Measurements from ENCODE around the gene PFKFB1.

PFKFB1 gene

GRCh38 chrX:54937416-54937815 is 56.6 kb downstream of the PFKFB1 start:
- WGBS = 89% methylated on average over 3 of the region's 4 CpGs
- H4K8ac ChIP-seq (ENCODE audit: low read length) = no peak overlapping the region
- no peaks in the 10 kb centered on the region for H3K4me1 ChIP-seq (ENCODE audit: control insufficient read depth, insufficient read depth, low read depth, low read length)
- no peak overlapping the region for H3K18ac ChIP-seq (ENCODE audit: low read depth in 1 of 2, low read length in 2 of 2)
- H3K9ac ChIP-seq (ENCODE audit: low read length) = no peak overlapping the region
- no peak overlapping the region for H2AK5ac ChIP-seq (ENCODE audit: low read length, severe bottlenecking)
- no peak overlapping the region for H3K4ac ChIP-seq (ENCODE audit: low read depth in 1 of 2, low read length in 2 of 2)
- no peak overlapping the region for H3K4me2 ChIP-seq (ENCODE audit: low read length, poor library complexity, severe bottlenecking)
- no peak overlapping the region for H4K91ac ChIP-seq (ENCODE audit: low read length)
- H3K23ac ChIP-seq (ENCODE audit: low read length in 2 of 2) = no peak overlapping the region
- no peak overlapping the region for H2BK12ac ChIP-seq (ENCODE audit: low read length in 2 of 2)
- no peak overlapping the region for H2BK5ac ChIP-seq (ENCODE audit: low read depth, low read length, poor library complexity, severe bottlenecking)
- peaks cover 0 to 12% of the 10 kb centered on the region in 2 experiments for H3K36me3 ChIP-seq (ENCODE audit: control insufficient read depth in 1 of 2, insufficient read depth in 2 of 2, low read depth in 1 of 2, low read length in 2 of 2)
- peaks cover 1% of the 10 kb centered on the region for H3K9me3 ChIP-seq (ENCODE audit: control insufficient read depth, low read length)
- peaks cover 0 to 11% of the 10 kb centered on the region in 2 experiments for H3K27me3 ChIP-seq (ENCODE audit: control insufficient read depth in 1 of 2, insufficient read depth in 1 of 2, low read length in 2 of 2)
- no peak for DNase-seq
- H2AFZ ChIP-seq (ENCODE audit: low read depth, low read length) = no peak overlapping the region
- H3K27ac ChIP-seq (ENCODE audit: low read length, poor library complexity, severe bottlenecking) = no peak overlapping the region
- H3K4me3 ChIP-seq (ENCODE audit: insufficient read depth in 1 of 2, low read depth in 1 of 2, low read length in 2 of 2) = no peak overlapping the region
- no peaks in the 10 kb centered on the region for H3K79me1 ChIP-seq (replicated peaks; ENCODE audit: low read length, poor library complexity, severe bottlenecking)
- H3K14ac ChIP-seq (ENCODE audit: low read length in 2 of 2) = no peak overlapping the region
- H2BK120ac ChIP-seq (ENCODE audit: low read depth, low read length) = no peak overlapping the region
- H2BK15ac ChIP-seq (ENCODE audit: low read depth, poor library complexity, severe bottlenecking) = no peak overlapping the region

DNA sequence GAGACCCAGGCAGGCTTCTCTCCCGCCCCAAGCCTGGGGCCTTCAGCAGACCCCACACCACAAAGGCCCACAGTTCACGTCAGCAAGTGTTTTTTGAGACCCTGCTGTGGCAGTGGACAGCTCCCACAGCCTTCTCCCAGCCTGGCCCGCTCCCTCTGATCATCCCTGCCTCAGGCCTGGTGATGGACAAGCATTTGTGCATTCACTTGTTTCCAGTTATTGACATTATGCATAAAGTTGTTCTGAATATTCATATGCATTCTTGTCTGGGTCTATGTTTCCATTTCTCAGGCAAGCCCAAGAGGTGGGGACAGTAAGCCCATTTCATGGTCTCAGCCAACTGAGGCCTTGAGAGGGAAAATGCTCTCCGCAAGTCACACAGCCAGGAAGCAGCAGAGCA is 58.7 kb downstream of the PFKFB1 start:
- Histone ChIP-seq H3K14ac (ENCODE audit: low read length in 2 of 2) (no peak overlapping the region), H2BK5ac (ENCODE audit: low read depth, low read length, poor library complexity, severe bottlenecking) (no peak overlapping the region), H2BK15ac (ENCODE audit: low read depth, poor library complexity, severe bottlenecking) (no peak overlapping the region), H3K4ac (ENCODE audit: low read depth in 1 of 2, low read length in 2 of 2) (no peak overlapping the region), H3K4me2 (ENCODE audit: low read length, poor library complexity, severe bottlenecking) (no peak overlapping the region), H2BK12ac (ENCODE audit: low read length in 2 of 2) (no peak overlapping the region), H3K4me1 (ENCODE audit: control insufficient read depth, insufficient read depth, low read depth, low read length) (no peaks in the 10 kb centered on the region), H3K79me1 (replicated peaks; ENCODE audit: low read length, poor library complexity, severe bottlenecking) (peaks cover 2% of the 10 kb centered on the region), H3K27ac (ENCODE audit: low read length, poor library complexity, severe bottlenecking) (no peak overlapping the region), H3K9ac (ENCODE audit: low read length) (no peak overlapping the region), H3K23ac (ENCODE audit: low read length in 2 of 2) (no peak overlapping the region), H2AK5ac (ENCODE audit: low read length, severe bottlenecking) (no peak overlapping the region), H3K27me3 (ENCODE audit: control insufficient read depth in 1 of 2, insufficient read depth in 1 of 2, low read length in 2 of 2) (peaks cover 0 to 16% of the 10 kb centered on the region in 2 experiments), H4K91ac (ENCODE audit: low read length) (no peak overlapping the region), H3K4me3 (ENCODE audit: insufficient read depth in 1 of 2, low read depth in 1 of 2, low read length in 2 of 2) (no peak overlapping the region), H2BK120ac (ENCODE audit: low read depth, low read length) (no peak overlapping the region), H3K9me3 (ENCODE audit: control insufficient read depth, low read length) (no peaks in the 10 kb centered on the region), H2AFZ (ENCODE audit: low read depth, low read length) (no peak overlapping the region), H3K36me3 (ENCODE audit: control insufficient read depth in 1 of 2, insufficient read depth in 2 of 2, low read depth in 1 of 2, low read length in 2 of 2) (peaks cover 5 to 19% of the 10 kb centered on the region in 2 experiments), H4K8ac (ENCODE audit: low read length) (no peak overlapping the region), H3K18ac (ENCODE audit: low read depth in 1 of 2, low read length in 2 of 2) (no peak overlapping the region)
- WGBS = 86% methylated on average over 3 of the region's 4 CpGs
- DNase-seq = no peak

GRCh38 chrX:54934890-54935289 is 59.1 kb downstream of the PFKFB1 start:
- H2BK120ac ChIP-seq (ENCODE audit: low read depth, low read length) = no peak overlapping the region
- H3K23ac ChIP-seq (ENCODE audit: low read length in 2 of 2) = no peak overlapping the region
- no peak overlapping the region for H2AFZ ChIP-seq (ENCODE audit: low read depth, low read length)
- no peak overlapping the region for H3K18ac ChIP-seq (ENCODE audit: low read depth in 1 of 2, low read length in 2 of 2)
- H3K4ac ChIP-seq (ENCODE audit: low read depth in 1 of 2, low read length in 2 of 2) = no peak overlapping the region
- H3K14ac ChIP-seq (ENCODE audit: low read length in 2 of 2) = no peak overlapping the region
- H3K27me3 ChIP-seq (ENCODE audit: control insufficient read depth in 1 of 2, insufficient read depth in 1 of 2, low read length in 2 of 2) = peaks cover 0 to 16% of the 10 kb centered on the region in 2 experiments
- no peak overlapping the region for H3K9ac ChIP-seq (ENCODE audit: low read length)
- peaks cover 3% of the 10 kb centered on the region for H3K79me1 ChIP-seq (replicated peaks; ENCODE audit: low read length, poor library complexity, severe bottlenecking)
- no peak overlapping the region for H2BK5ac ChIP-seq (ENCODE audit: low read depth, low read length, poor library complexity, severe bottlenecking)
- H2BK15ac ChIP-seq (ENCODE audit: low read depth, poor library complexity, severe bottlenecking) = no peak overlapping the region
- H3K4me1 ChIP-seq (ENCODE audit: control insufficient read depth, insufficient read depth, low read depth, low read length) = no peaks in the 10 kb centered on the region
- H2BK12ac ChIP-seq (ENCODE audit: low read length in 2 of 2) = no peak overlapping the region
- 82% methylated on average over 2 of the region's 3 CpGs for WGBS
- H4K8ac ChIP-seq (ENCODE audit: low read length) = no peak overlapping the region
- H3K4me2 ChIP-seq (ENCODE audit: low read length, poor library complexity, severe bottlenecking) = no peak overlapping the region
- no peak overlapping the region for H2AK5ac ChIP-seq (ENCODE audit: low read length, severe bottlenecking)
- H3K36me3 ChIP-seq (ENCODE audit: control insufficient read depth in 1 of 2, insufficient read depth in 2 of 2, low read depth in 1 of 2, low read length in 2 of 2) = peaks cover 6 to 23% of the 10 kb centered on the region in 2 experiments
- DNase-seq = no peak
- H3K27ac ChIP-seq (ENCODE audit: low read length, poor library complexity, severe bottlenecking) = no peak overlapping the region
- no peak overlapping the region for H4K91ac ChIP-seq (ENCODE audit: low read length)
- H3K9me3 ChIP-seq (ENCODE audit: control insufficient read depth, low read length) = no peaks in the 10 kb centered on the region
- H3K4me3 ChIP-seq (ENCODE audit: insufficient read depth in 1 of 2, low read depth in 1 of 2, low read length in 2 of 2) = no peak overlapping the region

DNA sequence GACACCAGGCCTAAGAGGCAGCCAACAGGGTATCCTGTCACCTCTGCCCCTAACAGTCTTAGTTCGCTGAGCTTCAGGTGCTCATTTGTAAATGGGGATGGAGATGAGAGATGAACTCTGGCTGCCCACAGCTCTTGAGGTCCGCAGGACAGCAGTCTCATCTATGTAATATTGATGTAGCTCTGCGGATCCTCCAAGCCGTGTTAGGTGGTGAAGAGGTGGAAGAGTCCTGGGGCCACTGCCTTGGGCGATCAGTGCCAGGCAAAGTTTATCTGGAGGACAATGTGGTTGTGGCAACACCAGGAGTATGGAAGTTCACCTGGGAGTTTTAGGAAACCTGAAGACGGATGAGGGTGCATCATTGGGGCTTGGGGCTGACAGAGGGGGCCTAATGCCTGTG is 59.9 kb downstream of the PFKFB1 start:
- H3K18ac ChIP-seq (ENCODE audit: low read depth in 1 of 2, low read length in 2 of 2) = no peak overlapping the region
- H3K36me3 ChIP-seq (ENCODE audit: control insufficient read depth in 1 of 2, insufficient read depth in 2 of 2, low read depth in 1 of 2, low read length in 2 of 2) = peaks cover 13 to 32% of the 10 kb centered on the region in 2 experiments
- no peak overlapping the region for H2AK5ac ChIP-seq (ENCODE audit: low read length, severe bottlenecking)
- H3K4me1 ChIP-seq (ENCODE audit: control insufficient read depth, insufficient read depth, low read depth, low read length) = no peaks in the 10 kb centered on the region
- H2BK120ac ChIP-seq (ENCODE audit: low read depth, low read length) = no peak overlapping the region
- H4K8ac ChIP-seq (ENCODE audit: low read length) = no peak overlapping the region
- H2BK12ac ChIP-seq (ENCODE audit: low read length in 2 of 2) = no peak overlapping the region
- H2BK15ac ChIP-seq (ENCODE audit: low read depth, poor library complexity, severe bottlenecking) = no peak overlapping the region
- no peak overlapping the region for H2BK5ac ChIP-seq (ENCODE audit: low read depth, low read length, poor library complexity, severe bottlenecking)
- no peak overlapping the region for H3K4me3 ChIP-seq (ENCODE audit: insufficient read depth in 1 of 2, low read depth in 1 of 2, low read length in 2 of 2)
- no peak for DNase-seq
- H3K4ac ChIP-seq (ENCODE audit: low read depth in 1 of 2, low read length in 2 of 2) = no peak overlapping the region
- WGBS = 86% methylated on average over 5 of the region's 6 CpGs
- no peak overlapping the region for H4K91ac ChIP-seq (ENCODE audit: low read length)
- no peaks in the 10 kb centered on the region for H3K9me3 ChIP-seq (ENCODE audit: control insufficient read depth, low read length)
- no peak overlapping the region for H3K14ac ChIP-seq (ENCODE audit: low read length in 2 of 2)
- no peak overlapping the region for H3K9ac ChIP-seq (ENCODE audit: low read length)
- H3K4me2 ChIP-seq (ENCODE audit: low read length, poor library complexity, severe bottlenecking) = no peak overlapping the region
- H3K79me1 ChIP-seq (replicated peaks; ENCODE audit: low read length, poor library complexity, severe bottlenecking) = peaks cover 6% of the 10 kb centered on the region
- H3K27me3 ChIP-seq (ENCODE audit: control insufficient read depth in 1 of 2, insufficient read depth in 1 of 2, low read length in 2 of 2) = peaks cover 0 to 16% of the 10 kb centered on the region in 2 experiments
- no peak overlapping the region for H3K27ac ChIP-seq (ENCODE audit: low read length, poor library complexity, severe bottlenecking)
- no peak overlapping the region for H3K23ac ChIP-seq (ENCODE audit: low read length in 2 of 2)
- no peak overlapping the region for H2AFZ ChIP-seq (ENCODE audit: low read depth, low read length)

Measured in mesenchymal stem cell (in vitro differentiated cells and primary cell).